NOMO-1 treated with DMSO at 0.1 percent for 48 hours (cell line): Measurements from ENCODE around the gene GPRC5A.
A peak's percentile ranks its signal among the peaks of the same experiment; 100 is the strongest.
"Not testable (repeated sequence)": the region's sequence is repeated elsewhere in the genome, so short reads cannot be mapped to it uniquely, and the experiment has no call there.

Source experiments
- DNase-seq: peaks from one replicate; lab custom pipeline; 2025; ENCODE audit not compliant: unreplicated experiment; lab: John Stamatoyannopoulos, UW

Gene GPRC5A

DNA sequence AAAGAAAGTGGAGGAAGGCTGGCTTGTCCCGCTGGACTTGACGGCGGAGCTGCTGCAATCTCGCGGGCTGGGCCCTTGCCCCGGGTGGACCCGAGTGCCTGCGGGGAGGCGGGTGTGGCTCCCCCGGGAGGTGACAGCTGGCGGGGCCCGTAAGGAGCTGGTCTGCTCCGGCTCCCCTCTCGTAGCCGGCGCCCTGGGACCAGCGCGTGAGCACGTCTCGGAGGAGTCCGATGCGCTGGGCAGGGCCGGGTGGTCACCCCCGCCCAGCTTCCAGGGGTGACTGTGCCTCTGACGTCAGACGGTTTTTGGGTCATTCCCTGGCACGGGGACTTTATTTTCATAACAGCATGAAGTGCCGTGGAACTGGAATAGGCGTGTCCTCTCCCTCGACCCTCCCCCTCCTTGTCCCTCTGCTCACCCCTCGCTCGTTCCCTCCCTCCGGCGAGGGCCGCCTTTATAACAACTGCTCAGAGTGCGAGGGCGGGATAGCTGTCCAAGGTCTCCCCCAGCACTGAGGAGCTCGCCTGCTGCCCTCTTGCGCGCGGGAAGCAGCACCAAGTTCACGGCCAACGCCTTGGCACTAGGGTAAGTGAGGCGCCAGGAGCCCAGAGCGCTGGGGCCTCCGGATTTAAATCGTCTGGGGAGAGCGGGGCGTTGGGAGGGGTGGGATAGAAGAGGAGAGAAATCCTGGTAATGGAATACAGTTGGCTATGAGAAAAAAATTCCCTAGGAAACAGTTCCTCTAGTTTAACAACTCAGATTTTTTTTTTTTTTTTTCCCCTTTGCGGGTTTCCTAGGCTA, at the start of gene GPRC5A:
Gene GPRC5A, plus strand, starts transcription at position 483 of the 801 bp plus-strand sequence. CDS start 16,688 bp downstream, outside the sequence.
- peak; percentile 4 for DNase-seq

- no peak for DNase-seq
Measured at GRCh38 chr12:12845794-12846243, 45.5 kb upstream of the GPRC5A start.

DNA sequence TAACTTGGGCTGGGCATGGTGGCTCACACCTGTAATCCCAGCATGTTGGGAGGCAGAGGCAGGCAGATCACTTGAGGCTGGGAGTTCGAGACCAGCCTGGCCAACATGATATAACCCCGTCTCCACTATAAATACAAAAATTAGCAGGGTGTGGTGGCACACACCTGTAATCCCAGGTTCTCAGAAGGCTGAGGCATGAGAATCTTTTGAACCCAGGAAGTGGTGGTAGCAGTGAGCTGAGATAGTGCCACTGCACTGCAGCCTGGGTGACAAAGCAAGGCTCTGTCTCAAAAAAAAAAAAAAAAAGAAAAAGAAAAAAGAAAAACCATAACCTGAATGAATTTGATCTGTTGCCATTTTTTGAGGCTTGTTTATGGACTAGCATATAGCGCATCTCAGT, 44.6 kb upstream of the GPRC5A start:
- not testable (repeated sequence) for DNase-seq

DNA sequence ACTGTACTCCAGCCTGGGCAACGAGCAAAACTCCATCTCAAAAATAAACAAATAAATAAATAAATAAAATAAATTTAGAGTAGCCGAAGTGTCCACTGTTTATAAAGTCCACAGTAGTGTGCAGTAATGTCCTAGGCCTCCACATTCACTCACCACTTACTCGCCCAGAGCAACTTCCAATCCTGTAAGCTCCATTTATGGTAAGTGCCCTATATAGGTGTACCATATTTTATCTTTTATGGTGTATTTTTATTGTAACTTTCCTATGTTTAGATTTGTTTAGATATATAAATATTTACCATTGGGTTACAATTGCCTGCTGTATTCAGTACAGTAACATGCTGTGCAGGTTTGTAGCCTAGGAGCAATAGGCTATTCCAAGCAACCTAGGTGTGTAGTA, 37.9 kb upstream of the GPRC5A start:
- no peak for DNase-seq

- DNase-seq: no peak
Measured at GRCh38 chr12:12859690-12860089, 31.7 kb upstream of the GPRC5A start.

- DNase-seq: no peak
Measured at GRCh38 chr12:12864243-12864642, 27.1 kb upstream of the GPRC5A start.

DNA sequence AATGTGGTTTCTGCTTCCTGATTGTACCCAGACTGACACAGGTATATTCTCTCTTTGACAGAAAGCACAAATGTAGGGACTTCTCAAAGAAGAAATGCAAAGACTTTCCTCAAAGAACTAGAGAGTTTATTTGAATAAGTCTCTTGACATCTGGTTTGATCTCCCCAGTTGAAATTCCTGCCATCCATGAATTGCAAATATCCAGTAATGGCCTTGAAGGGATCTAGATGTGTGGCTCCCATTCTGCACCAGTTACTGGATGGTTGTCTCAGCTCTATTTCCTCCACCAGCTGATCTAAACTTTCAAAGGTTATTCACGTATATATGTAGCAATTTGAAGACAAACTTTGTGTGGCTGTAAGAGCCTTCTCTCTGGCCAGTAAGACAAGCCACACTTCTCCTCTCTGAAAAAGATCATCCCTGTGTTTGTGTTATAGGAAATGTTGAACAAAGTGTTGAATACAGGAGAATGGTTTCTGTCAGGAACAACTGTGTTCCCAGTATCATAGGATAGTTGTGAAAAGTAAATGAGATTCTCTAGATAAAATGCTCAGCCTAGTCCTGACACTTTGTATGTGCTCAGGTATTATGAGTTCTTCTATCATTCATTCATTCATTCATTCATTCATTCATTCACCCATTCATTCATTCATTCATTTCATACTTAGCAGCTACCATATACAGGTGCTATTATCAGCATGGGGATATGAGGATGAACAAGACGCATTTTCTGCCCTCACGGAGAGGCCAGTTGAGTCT, 22.7 kb upstream of the GPRC5A start:
- DNase-seq: no peak

GRCh38 chr12:12870465-12870864, 20.9 kb upstream of the GPRC5A start:
- no peak for DNase-seq

DNA sequence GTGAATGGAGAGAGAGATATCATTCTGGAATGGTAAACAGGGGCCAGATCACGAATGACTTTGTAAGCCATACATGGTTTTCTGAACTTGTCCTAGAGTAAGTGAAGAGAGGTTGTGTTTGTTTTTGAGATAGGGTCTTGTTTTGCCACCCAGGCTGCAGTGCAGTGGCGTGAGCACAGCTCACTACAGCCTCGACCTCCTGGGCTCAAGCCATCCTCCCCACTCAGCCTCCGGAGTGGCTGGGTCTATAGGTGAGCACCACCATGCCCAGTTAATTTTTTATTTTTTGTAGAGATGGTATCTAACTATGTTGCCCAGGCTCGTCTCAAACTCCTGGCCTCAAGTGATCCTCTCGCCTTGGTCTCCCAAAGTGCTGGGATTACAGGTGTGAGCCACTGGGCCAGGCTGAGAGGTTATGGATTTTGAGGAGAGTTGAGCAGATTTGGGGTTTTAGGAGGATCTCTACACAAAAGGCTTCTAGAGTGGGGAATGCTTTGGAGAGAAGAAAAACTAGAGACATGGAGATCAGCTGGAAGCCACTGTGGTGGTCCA, 19.7 kb upstream of the GPRC5A start:
- no peak for DNase-seq

GRCh38 chr12:12872139-12872933, 19.0 kb upstream of the GPRC5A start:
- DNase-seq: no peak

DNA sequence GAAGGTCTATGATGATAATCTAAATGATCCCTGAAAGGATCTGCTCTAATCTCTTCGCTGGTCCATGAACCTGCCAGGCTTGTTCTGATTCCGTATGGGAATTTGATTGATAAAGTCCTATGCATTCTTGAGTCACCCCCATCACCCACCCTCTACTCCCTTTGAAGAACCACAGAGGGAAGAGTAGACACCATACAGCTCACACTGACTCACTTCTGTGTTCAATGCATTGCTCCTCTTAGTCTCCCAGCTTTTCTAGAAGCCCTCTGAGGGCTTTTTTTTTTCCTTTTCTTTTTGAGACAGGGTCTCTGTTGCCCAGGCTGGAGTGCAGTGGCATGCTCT, 18.5 kb upstream of the GPRC5A start:
- DNase-seq: no peak

DNA sequence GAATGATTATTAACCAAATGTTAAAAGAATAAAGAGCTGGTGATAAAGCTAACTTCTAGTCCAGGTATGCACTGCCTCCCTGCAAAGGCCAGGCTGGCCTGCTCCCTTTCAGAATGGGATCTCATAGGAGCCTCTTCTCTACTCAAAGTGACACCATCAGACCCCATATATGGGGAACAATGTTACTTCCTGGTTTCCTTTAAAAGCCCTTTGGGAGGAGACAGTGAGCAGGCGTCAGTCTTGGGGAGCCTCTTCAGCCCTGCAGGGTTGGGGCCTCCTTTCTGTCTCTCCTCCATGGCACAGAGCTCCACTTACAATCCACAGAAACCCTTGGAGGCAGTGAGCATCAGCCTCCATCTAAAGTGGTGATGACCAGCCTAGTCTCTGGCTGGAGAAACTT, 17.3 kb upstream of the GPRC5A start:
- DNase-seq: peak; percentile 4

DNA sequence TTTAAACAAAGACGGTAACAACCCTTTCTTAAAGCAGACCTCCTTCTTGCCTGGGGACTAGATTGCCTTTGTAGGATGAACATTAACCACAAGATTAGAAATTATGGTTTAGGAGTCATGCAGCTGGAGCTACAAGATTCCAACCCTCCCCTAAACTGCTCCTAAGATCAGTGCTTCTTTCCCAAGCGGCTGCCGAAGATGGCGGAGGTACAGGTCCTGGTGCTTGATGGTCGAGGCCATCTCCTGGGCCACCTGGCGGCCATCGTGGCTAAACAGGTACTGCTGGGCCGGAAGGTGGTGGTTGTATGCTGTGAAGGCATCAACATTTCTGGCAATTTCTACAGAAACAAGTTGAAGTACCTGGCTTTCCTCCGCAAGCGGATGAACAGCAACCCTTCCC, 16.1 kb upstream of the GPRC5A start:
- DNase-seq: not testable (repeated sequence)

DNA sequence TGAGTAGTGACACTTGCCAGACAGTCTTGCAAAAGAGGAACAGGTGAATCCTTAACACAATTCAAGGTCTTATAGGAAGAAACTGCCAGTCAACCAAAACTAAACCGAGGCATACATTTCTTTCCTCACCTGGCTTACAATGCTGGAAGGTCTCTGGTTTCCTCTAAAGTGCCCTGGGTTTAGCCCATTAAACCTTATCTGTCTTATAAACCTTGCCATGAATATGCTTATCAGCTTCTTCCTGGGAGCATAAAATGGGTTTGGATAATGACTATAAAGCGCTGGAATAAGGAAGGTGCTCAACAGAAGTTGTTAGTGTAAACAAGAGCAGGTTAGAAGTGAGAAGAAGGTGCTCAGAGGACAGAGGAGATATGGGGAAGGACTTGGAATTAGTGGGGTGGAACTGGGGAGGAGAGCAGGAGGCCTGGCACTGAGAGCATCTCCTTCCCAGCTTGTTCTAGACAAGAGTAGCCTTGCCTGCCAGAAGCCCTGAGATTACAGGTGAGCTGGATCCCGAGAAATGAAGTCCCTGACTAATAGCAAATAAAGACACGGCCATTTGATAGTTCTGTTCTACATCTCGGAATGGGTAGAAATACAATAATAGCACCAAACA, 14.1 kb upstream of the GPRC5A start:
- no peak for DNase-seq

DNA sequence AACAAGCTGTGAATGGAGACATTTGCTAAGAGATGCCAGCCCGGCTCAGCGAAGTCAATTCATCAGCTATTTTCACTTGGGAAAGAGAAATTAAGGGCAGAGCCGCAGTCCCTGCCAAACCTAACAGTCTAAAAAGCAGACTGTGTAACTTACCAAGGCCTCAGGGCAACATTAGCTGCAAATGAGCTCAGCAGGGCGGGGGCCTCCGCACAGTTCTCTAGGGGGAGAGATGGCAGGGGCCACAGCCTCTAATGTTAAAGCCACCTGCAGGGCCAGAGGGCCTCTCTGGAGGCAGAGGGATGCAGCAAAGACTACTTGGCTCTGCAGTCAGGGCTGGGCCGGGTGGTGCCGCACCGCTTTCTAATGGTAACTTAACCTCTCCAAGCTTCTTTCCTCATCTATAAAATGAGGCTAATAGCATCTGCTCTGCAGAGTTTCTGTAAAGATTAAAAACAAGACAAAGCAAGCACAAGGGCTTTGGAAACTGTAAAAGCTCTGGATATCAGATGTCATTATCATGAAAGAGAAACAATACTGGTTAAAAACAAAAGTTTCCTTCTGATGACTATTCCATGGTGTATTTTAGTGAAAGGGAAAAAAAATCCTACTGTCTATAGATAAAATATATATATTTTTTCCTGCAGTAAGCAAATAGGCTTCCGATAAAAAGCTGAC, 13.4 kb upstream of the GPRC5A start:
- no peak for DNase-seq

- no peak for DNase-seq
Measured at GRCh38 chr12:12880537-12880936, 10.8 kb upstream of the GPRC5A start.

- DNase-seq: no peak
Measured at GRCh38 chr12:12881151-12881909, 10.0 kb upstream of the GPRC5A start.

GRCh38 chr12:12882288-12882687, 9.1 kb upstream of the GPRC5A start:
- no peak for DNase-seq

- DNase-seq: no peak
Measured at GRCh38 chr12:12883369-12884001, 7.9 kb upstream of the GPRC5A start.
